GM13977 (cell line): ENCODE measurements around the gene SLC19A1.
"Not testable (repeated sequence)": the region's sequence is repeated elsewhere in the genome, so short reads cannot be mapped to it uniquely, and the experiment has no call there.

Experiments used
- DNase-seq: peaks from one replicate; pipeline ENCODE4 v3.0.0; 2012; ENCODE audit warnings: low spot score
- in situ Hi-C: fragments of 300-500 bp; cut with MboI; formaldehyde crosslinking; loops from one replicate; pipeline ENCODE4 v1.12.0; 2022; ENCODE audit warnings: low sequenced_read_pairs, low pct_unique_long_range_greater_than_20kb, mixed read lengths, inconsistent platforms; ENCODE audit not compliant: unreplicated experiment
- TF ChIP-seq, protein P1 (sequence below): IDR thresholded peaks from 2 replicates; pipeline ENCODE4 v1.5.1; 2012; ENCODE audit warnings: mild to moderate bottlenecking, control low read depth; ENCODE audit not compliant: insufficient read depth; ENCODE audit errors: extremely low read depth, missing control alignments

SLC19A1 gene

GRCh38 chr21:45532826-45533360 lies 9.3 kb downstream of the SLC19A1 start:
- TF ChIP-seq, protein P1, sequence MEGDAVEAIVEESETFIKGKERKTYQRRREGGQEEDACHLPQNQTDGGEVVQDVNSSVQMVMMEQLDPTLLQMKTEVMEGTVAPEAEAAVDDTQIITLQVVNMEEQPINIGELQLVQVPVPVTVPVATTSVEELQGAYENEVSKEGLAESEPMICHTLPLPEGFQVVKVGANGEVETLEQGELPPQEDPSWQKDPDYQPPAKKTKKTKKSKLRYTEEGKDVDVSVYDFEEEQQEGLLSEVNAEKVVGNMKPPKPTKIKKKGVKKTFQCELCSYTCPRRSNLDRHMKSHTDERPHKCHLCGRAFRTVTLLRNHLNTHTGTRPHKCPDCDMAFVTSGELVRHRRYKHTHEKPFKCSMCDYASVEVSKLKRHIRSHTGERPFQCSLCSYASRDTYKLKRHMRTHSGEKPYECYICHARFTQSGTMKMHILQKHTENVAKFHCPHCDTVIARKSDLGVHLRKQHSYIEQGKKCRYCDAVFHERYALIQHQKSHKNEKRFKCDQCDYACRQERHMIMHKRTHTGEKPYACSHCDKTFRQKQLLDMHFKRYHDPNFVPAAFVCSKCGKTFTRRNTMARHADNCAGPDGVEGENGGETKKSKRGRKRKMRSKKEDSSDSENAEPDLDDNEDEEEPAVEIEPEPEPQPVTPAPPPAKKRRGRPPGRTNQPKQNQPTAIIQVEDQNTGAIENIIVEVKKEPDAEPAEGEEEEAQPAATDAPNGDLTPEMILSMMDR: no peak
- in situ Hi-C loops: no loop called here
- DNase-seq: no peak

DNA sequence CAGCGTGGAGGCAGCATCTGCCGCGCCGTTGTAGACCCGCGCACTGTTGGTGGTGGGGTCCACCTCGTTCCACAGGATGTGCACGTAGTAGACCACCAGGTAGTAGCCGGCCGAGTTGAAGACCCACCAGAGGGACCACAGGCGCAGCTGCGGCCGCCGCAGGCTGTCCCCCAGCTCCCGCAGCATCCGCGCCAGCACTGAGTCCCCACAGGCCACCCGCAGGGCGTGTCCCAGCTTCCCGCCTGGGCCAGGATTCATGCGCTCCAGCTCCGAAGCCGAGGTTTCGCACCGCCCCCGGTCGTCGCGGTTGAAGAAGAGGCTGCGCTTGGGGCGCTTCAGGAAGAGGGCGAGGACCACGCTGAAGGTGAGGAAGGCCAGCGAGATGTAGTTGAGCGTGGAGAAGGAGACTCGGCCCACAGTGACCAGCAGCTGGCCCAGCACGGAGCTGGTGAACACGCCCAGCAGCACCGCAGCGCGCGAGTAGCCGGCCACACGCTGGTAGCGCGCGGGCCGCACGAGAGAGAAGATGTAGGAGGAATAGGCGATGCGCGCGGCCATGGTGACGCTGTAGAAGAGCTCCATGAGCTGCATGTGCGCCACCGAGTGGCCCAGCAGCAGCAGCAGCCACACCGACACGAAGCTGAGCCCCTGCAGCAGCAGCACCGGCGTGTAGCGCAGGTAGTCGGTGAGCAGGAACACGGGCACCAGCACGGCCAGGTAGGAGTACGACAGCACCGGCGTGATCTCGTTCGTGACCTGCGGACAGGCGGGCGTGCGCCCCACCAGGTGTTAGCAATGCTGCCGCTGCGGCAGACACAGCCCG lies 10.6 kb downstream of the SLC19A1 start:
- DNase-seq: no peak
- TF ChIP-seq, protein P1: no peak
- in situ Hi-C loops: no loop called here

GRCh38 chr21:45531114-45531392 lies 11.2 kb downstream of the SLC19A1 start:
- in situ Hi-C loops, DNase-seq: not testable (repeated sequence)

DNA sequence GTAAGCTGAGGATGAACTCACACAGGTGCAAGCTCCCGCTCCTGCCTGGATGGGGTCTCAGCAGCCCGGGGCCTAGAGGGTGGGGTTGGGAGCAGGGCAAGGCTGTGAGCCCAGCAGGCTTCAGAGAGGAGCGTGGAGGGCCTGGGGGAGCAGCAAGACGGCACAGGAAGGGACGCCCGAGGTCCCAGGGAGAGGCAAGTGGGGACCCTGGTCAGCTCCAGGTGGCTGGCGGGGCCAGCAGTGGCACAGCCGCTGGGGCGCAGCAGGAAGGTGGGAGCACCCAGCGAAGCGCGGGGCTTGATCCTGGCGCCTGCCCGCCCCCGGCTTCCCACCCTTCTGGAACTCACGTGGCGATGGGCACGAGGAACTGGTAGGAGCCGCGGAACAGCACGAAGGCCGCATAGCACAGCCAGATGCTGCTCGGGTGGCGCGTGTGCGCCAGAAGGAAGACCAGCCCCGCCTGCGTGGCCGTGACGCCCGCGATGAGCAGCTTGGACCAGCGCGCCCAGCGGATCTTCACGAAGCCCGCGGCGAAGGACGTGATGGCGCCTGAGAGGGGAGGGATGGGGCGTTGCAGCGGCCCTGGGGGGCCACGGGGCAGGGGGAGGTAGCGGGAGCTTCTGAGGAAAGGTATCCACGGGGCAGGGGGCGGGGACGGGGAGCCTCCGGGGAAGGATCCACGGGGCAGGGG lies 11.7 kb downstream of the SLC19A1 start:
- TF ChIP-seq, protein P1: no peak
- in situ Hi-C loops: no loop called here
- DNase-seq: no peak

DNA sequence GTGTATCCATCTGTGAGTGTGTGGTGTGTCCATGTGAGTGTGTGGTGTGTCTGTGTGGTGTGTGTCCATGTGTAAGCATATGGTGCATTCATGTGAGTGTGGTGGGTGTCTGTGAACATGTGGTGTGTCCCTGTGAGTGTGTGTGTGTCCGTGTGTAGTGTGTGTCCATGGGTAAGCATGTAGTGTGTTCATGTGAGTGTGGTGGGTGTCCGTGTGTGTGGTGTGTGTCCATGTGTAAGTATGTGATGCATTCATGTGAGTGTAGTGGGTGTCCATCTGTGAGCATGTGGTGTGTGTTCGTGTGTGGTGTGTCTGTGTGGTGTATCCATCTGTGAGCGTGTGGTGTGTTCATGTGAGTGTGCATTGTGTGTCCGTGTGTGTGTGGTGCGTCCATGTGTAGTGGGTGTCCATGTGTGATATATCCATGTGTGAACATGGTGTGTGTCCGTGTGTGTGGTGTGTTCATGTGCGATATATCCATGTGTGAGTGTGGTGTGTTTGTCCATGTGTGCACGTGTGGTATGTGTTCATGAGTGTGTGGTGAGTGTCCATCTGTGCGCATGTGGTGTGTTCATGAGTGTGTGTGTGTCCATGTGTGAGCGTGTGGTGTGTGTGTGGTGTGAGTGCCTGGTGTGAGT lies 12.3 kb downstream of the SLC19A1 start:
- TF ChIP-seq, protein P1: no peak
- in situ Hi-C loops: no loop called here
- no peak for DNase-seq

- in situ Hi-C loops: no loop called here
- no peak for DNase-seq
- TF ChIP-seq, protein P1: no peak
Observed at GRCh38 chr21:45528981-45529784, 13.1 kb downstream of the SLC19A1 start.
